Lower leg skin (tissue), 4 donors: ENCODE measurements around the gene ZNF526. TPM values are rescaled to one million over a fixed set of nuclear protein-coding genes. Genes with fewer than 3 reads are reported as not detected.

Source experiments
- DNase-seq, 2 donors: peaks; one replicate each; pipeline ENCODE4 v3.0.0-alpha.2; 2019; ENCODE audit warnings: low spot score in 2 of 2
- H3K4me3 ChIP-seq: fragments of 200-600 bp; sonication (generic); 2 replicates; pipeline ENCODE4 v1.5.1; 2017; ENCODE audit warnings: mild to moderate bottlenecking, low read depth; ENCODE audit not compliant: poor library complexity, severe bottlenecking
- CTCF ChIP-seq, 3 donors: fragments of 450-650 bp; IDR thresholded peaks; one replicate each; pipeline ENCODE4 v1.5.1; 2016; ENCODE audit warnings: antibody characterized with exemption in 3 of 3, mild to moderate bottlenecking in 3 of 3, moderate library complexity in 2 of 3
- POLR2A ChIP-seq, 2 donors: fragments of 450-650 bp; IDR thresholded peaks; one replicate each; pipeline ENCODE4 v1.6.1; 2016 to 2017; ENCODE audit warnings: antibody characterized with exemption in 2 of 2, mild to moderate bottlenecking in 1 of 2, moderate library complexity in 1 of 2
- WGBS, 2 donors: methylation state at CpG; one replicate each; pipeline ENCODE4 v1.1.5; 2018; 5-methylcytosine and 5-hydroxymethylcytosine counted together
- intact Hi-C: fragments of 100-400 bp; cut with DNase I; formaldehyde crosslinking; loops from one replicate; pipeline ENCODE4 v1.15.0; 2023; ENCODE audit warnings: low total_unique reads
- total RNA-seq, 4 donors: library from RNA; depleted of rRNA; stranded (reverse); fragments of >200 nt; gene quantifications; one replicate each; pipeline ENCODE4 v1.1.0, GENCODE V29; 2016

The ZNF526 gene
- total RNA-seq, 4 donors from 2014 or later: 6.9 to 10.7 (median 8.6) TPM

- DNase-seq: peak in 1 of 2 donors; percentile 19
- no peak for TF ChIP-seq POLR2A (IDR thresholded peaks at IDR 0.05)
- TF ChIP-seq CTCF (IDR thresholded peaks at IDR 0.05): no peak
- no peak overlapping the region for H3K4me3 ChIP-seq
- WGBS, 2 donors: 60 to 63% methylated on average over 6 to 7 of the region's 7 CpGs
- intact Hi-C loops: loop anchor here (10.0 kb wide), 1 partner anchor 48 kb away; no protein-coding TSS in a partner anchor
Observed at GRCh38 chr19:42246922-42247639, 27.0 kb downstream of the ZNF526 start.

GRCh38 chr19:42247640-42248199 lies 27.6 kb downstream of the ZNF526 start:
- DNase-seq: no peak
- TF ChIP-seq POLR2A (IDR thresholded peaks at IDR 0.05) (no peak), CTCF (IDR thresholded peaks at IDR 0.05) (no peak)
- intact Hi-C loops: loop anchor here (10.0 kb wide), 1 partner anchor 47 kb away; no protein-coding TSS in a partner anchor
- WGBS, 2 donors: 82 to 85% methylated on average over 4 to 6 of the region's 6 CpGs
- no peak overlapping the region for H3K4me3 ChIP-seq

GRCh38 chr19:42248270-42249148 lies 28.4 kb downstream of the ZNF526 start:
- 83 to 86% methylated on average over 31 to 41 of the region's 41 CpGs for WGBS, 2 donors
- intact Hi-C loops: loop anchor here (10.0 kb wide), 1 partner anchor 46 kb away; no protein-coding TSS in a partner anchor
- H3K4me3 ChIP-seq: no peak overlapping the region
- no peak for TF ChIP-seq POLR2A (IDR thresholded peaks at IDR 0.05)
- TF ChIP-seq CTCF (IDR thresholded peaks at IDR 0.05): no peak
- no peak for DNase-seq

- intact Hi-C loops: loop anchor here (10.0 kb wide), 1 partner anchor 46 kb away; no protein-coding TSS in a partner anchor
- H3K4me3 ChIP-seq: no peak overlapping the region
- no peak for TF ChIP-seq POLR2A (IDR thresholded peaks at IDR 0.05)
- no peak for TF ChIP-seq CTCF (IDR thresholded peaks at IDR 0.05)
- 74% methylated on average over 34 to 35 of the region's 36 CpGs for WGBS, 2 donors
- DNase-seq: no peak
Observed at GRCh38 chr19:42249149-42249750, 29.1 kb downstream of the ZNF526 start.

GRCh38 chr19:42249769-42250168 lies 29.7 kb downstream of the ZNF526 start:
- DNase-seq: no peak
- intact Hi-C loops: loop anchor here (10.0 kb wide), 1 partner anchor 45 kb away; no protein-coding TSS in a partner anchor
- no peak for TF ChIP-seq CTCF (IDR thresholded peaks at IDR 0.05)
- TF ChIP-seq POLR2A (IDR thresholded peaks at IDR 0.05): no peak
- no peak overlapping the region for H3K4me3 ChIP-seq
- 69 to 88% methylated on average over 6 of the region's 6 CpGs for WGBS, 2 donors
